ENCODE data around the gene DEFB128. TPM values are rescaled to one million over a fixed set of nuclear protein-coding genes. Genes with fewer than 3 reads are reported as not detected.

Gene DEFB128
- total RNA-seq (not detected in 2 replicates), polyA plus RNA-seq (not detected in 2 replicates), polyA minus RNA-seq (not detected in 2 replicates), Bru-seq, nascent RNA (not detected), BruChase-seq, experiment 1, labeled RNA remaining after a 6-hour chase (not detected), BruChase-seq, experiment 2, labeled RNA remaining after a 2-hour chase (not detected)
- not detected in 2 replicates for polyA plus RNA-seq (2011; cell fraction: cytosol; rRNA removed)
- not detected in 2 replicates for polyA plus RNA-seq (2011; cell fraction: nucleus; rRNA removed)
- not detected in 2 replicates for polyA plus RNA-seq (2012)
- not detected for polyA minus RNA-seq (2011; cell fraction: cytosol; rRNA and poly(A)+ RNA removed)
- not detected in 2 replicates for polyA minus RNA-seq (2011; cell fraction: nucleus; rRNA and poly(A)+ RNA removed)
- long read RNA-seq: 0 reads

GRCh38 chr20:189611-190010, at the start of gene DEFB128:
Gene DEFB128, minus strand, starts transcription at chr20:189711. Its CDS starts 88 bp downstream, at chr20:189623.
- intact Hi-C loops (cut with micrococcal nuclease): no loop called here
- no TSS peak for BruUV-seq (replicated peaks)
- no peak within 1 kb of the TSS for H3K4me3 ChIP-seq (replicated peaks in 1 of 3; ENCODE audit: insufficient read depth in 1 of 3, low read depth in 1 of 3, low read length in 3 of 3)

GRCh38 chr20:237929-238328, 48.4 kb upstream of the DEFB128 start:
- H3K27me3 ChIP-seq (ENCODE audit: control insufficient read depth in 2 of 2, insufficient read depth in 2 of 2, low read length in 2 of 2): peaks cover 7 to 13% of the 10 kb centered on the region in 2 experiments
- H3K4me2 ChIP-seq (ENCODE audit: insufficient read depth, low read length): no peak overlapping the region
- dilution Hi-C loops (cut with MboI; ENCODE audit: extremely low pct_ligation_motif_present, low sequenced_read_pairs) (no loop called here), intact Hi-C loops (cut with micrococcal nuclease) (no loop called here)
- TF ChIP-seq POLR2A (IDR thresholded peaks at IDR 0.05; ENCODE audit: low read depth, low read length) (no peak), FOS (IDR thresholded peaks at IDR 0.05; ENCODE audit: borderline replicate concordance, insufficient read depth, low read length) (no peak), MYC (IDR thresholded peaks at IDR 0.05; ENCODE audit: low read depth, low read length) (no peak), POLR2AphosphoS5 (IDR thresholded peaks at IDR 0.05; ENCODE audit: insufficient read depth, low read depth, low read length) (no peak), EZH2 (IDR thresholded peaks at IDR 0.05; ENCODE audit: borderline replicate concordance, low read depth, low read length, severe bottlenecking) (no peak), JUN (IDR thresholded peaks at IDR 0.05; ENCODE audit: borderline replicate concordance, insufficient read depth, insufficient read length, low read depth) (no peak), GATA2 (IDR thresholded peaks at IDR 0.05; ENCODE audit: insufficient read depth, insufficient read length, low read depth, low read length) (no peak)
- TF ChIP-seq, protein P1, sequence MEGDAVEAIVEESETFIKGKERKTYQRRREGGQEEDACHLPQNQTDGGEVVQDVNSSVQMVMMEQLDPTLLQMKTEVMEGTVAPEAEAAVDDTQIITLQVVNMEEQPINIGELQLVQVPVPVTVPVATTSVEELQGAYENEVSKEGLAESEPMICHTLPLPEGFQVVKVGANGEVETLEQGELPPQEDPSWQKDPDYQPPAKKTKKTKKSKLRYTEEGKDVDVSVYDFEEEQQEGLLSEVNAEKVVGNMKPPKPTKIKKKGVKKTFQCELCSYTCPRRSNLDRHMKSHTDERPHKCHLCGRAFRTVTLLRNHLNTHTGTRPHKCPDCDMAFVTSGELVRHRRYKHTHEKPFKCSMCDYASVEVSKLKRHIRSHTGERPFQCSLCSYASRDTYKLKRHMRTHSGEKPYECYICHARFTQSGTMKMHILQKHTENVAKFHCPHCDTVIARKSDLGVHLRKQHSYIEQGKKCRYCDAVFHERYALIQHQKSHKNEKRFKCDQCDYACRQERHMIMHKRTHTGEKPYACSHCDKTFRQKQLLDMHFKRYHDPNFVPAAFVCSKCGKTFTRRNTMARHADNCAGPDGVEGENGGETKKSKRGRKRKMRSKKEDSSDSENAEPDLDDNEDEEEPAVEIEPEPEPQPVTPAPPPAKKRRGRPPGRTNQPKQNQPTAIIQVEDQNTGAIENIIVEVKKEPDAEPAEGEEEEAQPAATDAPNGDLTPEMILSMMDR (IDR thresholded peaks at IDR 0.05; ENCODE audit: extremely low read depth in 1 of 2, insufficient read depth in 1 of 2, low read depth in 1 of 2, low read length in 2 of 2): no peak
- TF ChIP-seq, protein P2, sequence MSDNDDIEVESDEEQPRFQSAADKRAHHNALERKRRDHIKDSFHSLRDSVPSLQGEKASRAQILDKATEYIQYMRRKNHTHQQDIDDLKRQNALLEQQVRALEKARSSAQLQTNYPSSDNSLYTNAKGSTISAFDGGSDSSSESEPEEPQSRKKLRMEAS (IDR thresholded peaks at IDR 0.05; ENCODE audit: insufficient read depth, insufficient read length): no peak
- H3K9me1 ChIP-seq (replicated peaks; ENCODE audit: control insufficient read depth, extremely low read depth, insufficient read depth, low read length): peaks cover 3% of the 10 kb centered on the region
- BruUV-seq (replicated peaks): no TSS peak
- H4K20me1 ChIP-seq (replicated peaks; ENCODE audit: control insufficient read depth, extremely low read depth, insufficient read depth, low read length): no peaks in the 10 kb centered on the region
- no peaks in the 10 kb centered on the region for H3K79me2 ChIP-seq (ENCODE audit: control insufficient read depth, insufficient read depth, low read length)
- H2AFZ ChIP-seq (ENCODE audit: low read depth, low read length): no peak overlapping the region
- H3K27ac ChIP-seq (ENCODE audit: insufficient read depth, low read depth, low read length): no peak overlapping the region
- H3K36me3 ChIP-seq (ENCODE audit: control insufficient read depth in 2 of 2, extremely low read depth in 1 of 2, insufficient read depth in 2 of 2, low read length in 2 of 2): no peaks in the 10 kb centered on the region
- H3K9ac ChIP-seq (replicated peaks; ENCODE audit: extremely low read depth, insufficient read depth, low read length): no peak overlapping the region
- no peaks in the 10 kb centered on the region for H3K4me1 ChIP-seq (ENCODE audit: control insufficient read depth, extremely low read depth, insufficient read depth, low read length)
- no peaks in the 10 kb centered on the region for H3K9me3 ChIP-seq (replicated peaks; ENCODE audit: control insufficient read depth, insufficient read depth, low read length)
- H3K4me3 ChIP-seq (replicated peaks in 1 of 3; ENCODE audit: insufficient read depth in 1 of 3, low read depth in 1 of 3, low read length in 3 of 3): no peak overlapping the region
- ChIA-PET CTCF (interaction anchor here (0.9 to 1.0 kb wide), 2 partner anchors 24 to 92 kb away, joined by 3 to 4 read pairs; no protein-coding TSS in a partner anchor), POLR2A (no interaction called here)
- no peak for DNase-seq (ENCODE audit: low read depth, low spot score)
- no peak for FAIRE-seq

More at GRCh38 chr20:189611-190010, at the start of gene DEFB128:
- no peak within 1 kb of the TSS for H3K9ac ChIP-seq (replicated peaks; ENCODE audit: extremely low read depth, insufficient read depth, low read length)
- no peak within 1 kb of the TSS for H3K27ac ChIP-seq (ENCODE audit: insufficient read depth, low read depth, low read length)
- H3K27me3 ChIP-seq (ENCODE audit: control insufficient read depth in 2 of 2, insufficient read depth in 2 of 2, low read length in 2 of 2): peaks cover 5 to 6% of the 10 kb centered on the region in 2 experiments
- ChIA-PET CTCF (interaction anchor here (1.1 to 1.5 kb wide), 2 partner anchors 10 to 77 kb away, joined by 3 to 4 read pairs; no protein-coding TSS in a partner anchor), POLR2A (no interaction called here)
- no peaks in the 10 kb centered on the region for H3K9me3 ChIP-seq (replicated peaks; ENCODE audit: control insufficient read depth, insufficient read depth, low read length)
- no peak within 1 kb of the TSS for H2AFZ ChIP-seq (ENCODE audit: low read depth, low read length)
- H3K4me1 ChIP-seq (ENCODE audit: control insufficient read depth, extremely low read depth, insufficient read depth, low read length): no peaks in the 10 kb centered on the region
- H4K20me1 ChIP-seq (replicated peaks; ENCODE audit: control insufficient read depth, extremely low read depth, insufficient read depth, low read length): no peaks in the 10 kb centered on the region
- H3K4me2 ChIP-seq (ENCODE audit: insufficient read depth, low read length): no peak within 1 kb of the TSS
- FAIRE-seq (no peak), DNase-seq (ENCODE audit: low read depth, low spot score) (no peak)
- H3K9me1 ChIP-seq (replicated peaks; ENCODE audit: control insufficient read depth, extremely low read depth, insufficient read depth, low read length): no peaks in the 10 kb centered on the region
- no peak for TF ChIP-seq POLR2AphosphoS5 (IDR thresholded peaks at IDR 0.05; ENCODE audit: insufficient read depth, low read depth, low read length)
- TF ChIP-seq FOS (IDR thresholded peaks at IDR 0.05; ENCODE audit: borderline replicate concordance, insufficient read depth, low read length): no peak
- no peak for TF ChIP-seq POLR2A (IDR thresholded peaks at IDR 0.05; ENCODE audit: low read depth, low read length)
- dilution Hi-C loops (cut with MboI; ENCODE audit: extremely low pct_ligation_motif_present, low sequenced_read_pairs): no loop called here
- no peaks in the 10 kb centered on the region for H3K79me2 ChIP-seq (ENCODE audit: control insufficient read depth, insufficient read depth, low read length)
- H3K36me3 ChIP-seq (ENCODE audit: control insufficient read depth in 2 of 2, extremely low read depth in 1 of 2, insufficient read depth in 2 of 2, low read length in 2 of 2): no peaks in the 10 kb centered on the region

Measured in endothelial cell of umbilical vein (primary cell).